LNCAP (cell line): Measurements from ENCODE around the gene LYPD1.

Experiments used
- TF ChIP-seq, protein P1 (sequence below): fragments of 450-650 bp; IDR thresholded peaks from 2 replicates; pipeline ENCODE4 v1.5.1; 2017; ENCODE audit warnings: mild to moderate bottlenecking

LYPD1 gene

DNA sequence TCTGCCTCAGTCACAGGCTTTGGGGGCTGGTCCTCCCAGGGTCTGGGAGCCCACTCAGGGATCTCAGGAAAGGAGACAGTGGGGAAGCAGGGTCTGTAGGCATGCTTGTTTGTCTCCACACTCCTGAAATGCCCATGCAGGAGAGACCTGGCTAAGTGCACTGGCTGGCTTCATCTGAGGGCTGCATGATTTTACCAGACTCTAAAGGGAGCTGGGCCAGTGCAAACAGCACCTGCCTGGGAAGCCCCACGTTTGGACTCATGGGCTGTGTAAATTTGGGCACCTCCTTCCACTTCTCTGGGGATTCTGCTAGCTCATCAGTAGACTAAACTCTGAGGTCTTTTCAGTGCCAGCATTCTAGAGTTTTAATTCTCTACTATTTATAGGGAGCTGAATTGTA, 33.7 kb downstream of the LYPD1 start:
- TF ChIP-seq, protein P1, sequence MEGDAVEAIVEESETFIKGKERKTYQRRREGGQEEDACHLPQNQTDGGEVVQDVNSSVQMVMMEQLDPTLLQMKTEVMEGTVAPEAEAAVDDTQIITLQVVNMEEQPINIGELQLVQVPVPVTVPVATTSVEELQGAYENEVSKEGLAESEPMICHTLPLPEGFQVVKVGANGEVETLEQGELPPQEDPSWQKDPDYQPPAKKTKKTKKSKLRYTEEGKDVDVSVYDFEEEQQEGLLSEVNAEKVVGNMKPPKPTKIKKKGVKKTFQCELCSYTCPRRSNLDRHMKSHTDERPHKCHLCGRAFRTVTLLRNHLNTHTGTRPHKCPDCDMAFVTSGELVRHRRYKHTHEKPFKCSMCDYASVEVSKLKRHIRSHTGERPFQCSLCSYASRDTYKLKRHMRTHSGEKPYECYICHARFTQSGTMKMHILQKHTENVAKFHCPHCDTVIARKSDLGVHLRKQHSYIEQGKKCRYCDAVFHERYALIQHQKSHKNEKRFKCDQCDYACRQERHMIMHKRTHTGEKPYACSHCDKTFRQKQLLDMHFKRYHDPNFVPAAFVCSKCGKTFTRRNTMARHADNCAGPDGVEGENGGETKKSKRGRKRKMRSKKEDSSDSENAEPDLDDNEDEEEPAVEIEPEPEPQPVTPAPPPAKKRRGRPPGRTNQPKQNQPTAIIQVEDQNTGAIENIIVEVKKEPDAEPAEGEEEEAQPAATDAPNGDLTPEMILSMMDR = no peak

GRCh38 chr2:132633635-132634034, 36.4 kb downstream of the LYPD1 start:
- TF ChIP-seq, protein P1 = no peak

DNA sequence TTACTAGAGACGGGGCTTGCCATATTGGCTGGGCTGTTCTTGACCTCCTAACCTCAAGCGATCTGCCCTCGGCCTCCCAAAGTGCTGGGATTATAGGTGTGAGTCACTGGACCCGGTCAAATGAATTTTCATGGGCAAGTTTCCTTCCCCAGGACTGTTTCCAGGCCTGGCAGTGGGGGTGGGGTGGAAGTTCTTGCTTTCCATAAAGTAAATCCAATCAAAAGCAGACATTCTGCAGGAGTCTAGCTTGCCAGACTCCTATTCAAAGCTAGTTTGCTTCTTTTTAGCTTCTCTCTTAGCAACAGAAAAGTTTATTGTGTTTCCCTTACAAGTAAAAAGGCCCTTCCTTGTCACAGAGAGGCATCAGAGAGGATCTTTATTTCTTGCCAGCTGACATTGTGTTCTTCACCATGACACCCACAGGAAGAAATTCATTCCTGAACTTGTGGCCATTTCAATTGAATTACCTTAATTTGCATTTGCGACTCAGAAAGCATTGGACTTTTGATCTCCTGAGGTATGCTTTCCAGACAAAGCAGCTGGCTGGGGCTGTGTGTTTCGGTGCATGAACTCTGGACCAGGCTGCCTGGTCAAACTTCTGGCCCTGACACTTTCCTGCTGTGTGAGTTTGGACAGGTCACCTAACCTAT, 37.9 kb downstream of the LYPD1 start:
- TF ChIP-seq, protein P1 = no peak

- TF ChIP-seq, protein P1 = no peak
These were observed 42.5 kb downstream of the LYPD1 start for GRCh38 chr2:132627536-132627935.

- TF ChIP-seq, protein P1 = no peak
These were observed 46.7 kb downstream of the LYPD1 start for GRCh38 chr2:132623096-132623839.

DNA sequence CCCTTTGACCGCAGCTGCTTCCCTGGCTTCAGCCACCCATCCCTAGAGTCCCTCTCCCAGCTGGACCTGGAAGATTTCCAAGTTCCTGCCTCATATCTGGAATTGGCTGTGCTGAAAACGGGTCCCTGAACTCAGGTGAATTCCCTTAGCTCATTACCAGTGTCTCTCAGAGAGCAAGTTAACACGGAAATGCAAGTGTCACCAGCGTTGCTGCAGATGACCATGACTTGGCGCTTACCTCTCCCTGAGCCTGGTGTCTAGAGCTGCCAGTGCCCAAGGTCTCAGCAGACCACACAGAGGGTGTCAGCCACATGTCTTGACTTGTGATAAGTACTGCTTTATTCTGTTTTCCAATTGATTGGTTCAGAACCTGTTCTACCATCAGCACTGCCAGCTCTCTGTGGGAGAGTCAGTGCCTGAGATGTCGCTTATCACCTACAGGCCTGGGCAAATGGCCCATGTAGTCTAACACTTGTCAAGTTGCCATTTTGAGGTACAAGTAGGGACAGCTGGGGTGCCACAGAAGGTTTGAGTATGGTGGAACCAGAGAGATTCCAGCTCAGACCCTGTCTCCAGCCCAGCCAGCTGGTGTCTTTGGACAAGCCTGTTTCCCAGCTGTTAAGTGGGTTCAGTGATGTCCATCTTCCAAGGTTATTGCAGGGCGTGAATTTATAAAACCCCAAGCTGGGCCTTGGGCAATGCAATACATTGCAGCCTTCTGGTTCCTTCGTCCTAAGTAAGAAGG, 48.7 kb downstream of the LYPD1 start:
- TF ChIP-seq, protein P1 = no peak

- TF ChIP-seq, protein P1 = no peak
These were observed 49.9 kb downstream of the LYPD1 start for GRCh38 chr2:132620115-132620514.
